Left ventricle myocardium superior (tissue), 1 donor: Measurements from ENCODE around the gene KRT20. TPM values are rescaled to one million over a fixed set of nuclear protein-coding genes. Genes with fewer than 3 reads are reported as not detected.

Source experiments
- ATAC-seq: fragments of 200-7000 bp; cut with Tn5 transposase; one replicate; pipeline ENCODE4 v1.9.1; 2020; ENCODE audit warnings: mild to moderate bottlenecking, moderate library complexity
- DNase-seq: peaks from one replicate; pipeline ENCODE4 v3.0.0-alpha.2; 2020
- intact Hi-C: fragments of 100-400 bp; cut with micrococcal nuclease; formaldehyde crosslinking; loops from one replicate; pipeline ENCODE4 v1.11.0; 2022
- total RNA-seq: library from RNA; stranded (reverse); fragmentation: NEBNext Ultra II Directional; extraction: Animal tissue kit (Norgen Biotek cat#: 25700); gene quantifications from one replicate; pipeline ENCODE4 v1.2.1, GENCODE V29; 2021
- donor health status: DM: no; HTN: yes; CAD: no; lungs with severe emphysema.

The KRT20 gene
- total RNA-seq, 1 donor from 2014 or later: not detected

DNA sequence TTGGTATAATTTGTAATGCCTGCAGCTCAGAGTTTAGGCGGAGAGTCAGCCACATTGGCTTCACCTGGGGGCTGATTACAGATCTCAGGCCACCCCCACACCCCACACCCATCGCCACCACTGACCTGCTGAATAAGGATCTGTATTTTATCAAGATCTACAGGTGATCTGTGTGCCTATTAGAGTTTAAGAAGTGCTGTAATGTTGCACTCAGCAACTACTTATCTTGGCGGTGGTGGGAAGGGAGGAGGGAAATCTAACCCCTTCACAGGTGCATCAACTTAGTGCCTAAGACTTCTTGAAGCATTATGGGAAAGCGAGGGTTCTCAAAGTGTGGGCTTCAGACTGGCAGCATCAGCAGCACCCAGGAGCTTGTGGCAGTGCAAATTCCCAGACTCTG is 17.5 kb upstream of the KRT20 start:
- intact Hi-C loops: loop anchor here (10.0 kb wide), 1 partner anchor 752 kb away; no protein-coding TSS in a partner anchor
- ATAC-seq (no peak), DNase-seq (no peak)

- ATAC-seq (no peak), DNase-seq (no peak)
- intact Hi-C loops: loop anchor here (10.0 kb wide), 1 partner anchor 753 kb away; no protein-coding TSS in a partner anchor
Measured at GRCh38 chr17:40901981-40902474, 17.0 kb upstream of the KRT20 start.

DNA sequence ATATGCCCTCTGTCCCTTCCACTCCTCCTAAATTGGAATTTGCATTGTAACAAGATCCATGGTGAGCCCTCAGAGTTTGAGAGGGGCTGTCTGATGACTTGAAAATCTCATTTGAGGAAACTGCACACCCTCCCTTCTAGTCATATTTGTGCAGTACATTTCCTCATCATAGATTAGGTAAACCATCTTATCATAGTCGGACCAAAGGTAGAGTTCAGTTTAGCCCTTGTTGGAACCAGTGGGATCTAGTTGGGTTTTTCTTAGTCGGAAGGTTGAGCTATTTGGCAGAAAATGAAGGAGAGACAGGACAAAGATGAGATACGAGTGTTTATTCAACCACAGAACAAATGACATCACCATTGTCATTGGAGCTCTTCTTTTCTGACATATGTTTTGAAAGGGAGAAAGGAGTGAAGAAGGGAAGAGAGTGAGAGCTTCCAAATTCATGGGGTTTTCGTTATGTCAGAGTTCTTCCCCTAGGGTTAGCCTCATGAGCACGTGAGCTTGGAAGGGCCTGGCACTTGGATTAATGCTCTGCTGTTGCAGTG is 15.8 kb upstream of the KRT20 start:
- intact Hi-C loops: loop anchor here (10.0 kb wide), 1 partner anchor 754 kb away; no protein-coding TSS in a partner anchor
- DNase-seq (no peak), ATAC-seq (no peak)

- DNase-seq (no peak), ATAC-seq (no peak)
- intact Hi-C loops: no loop called here
Measured at GRCh38 chr17:40896916-40897455, 11.9 kb upstream of the KRT20 start.

DNA sequence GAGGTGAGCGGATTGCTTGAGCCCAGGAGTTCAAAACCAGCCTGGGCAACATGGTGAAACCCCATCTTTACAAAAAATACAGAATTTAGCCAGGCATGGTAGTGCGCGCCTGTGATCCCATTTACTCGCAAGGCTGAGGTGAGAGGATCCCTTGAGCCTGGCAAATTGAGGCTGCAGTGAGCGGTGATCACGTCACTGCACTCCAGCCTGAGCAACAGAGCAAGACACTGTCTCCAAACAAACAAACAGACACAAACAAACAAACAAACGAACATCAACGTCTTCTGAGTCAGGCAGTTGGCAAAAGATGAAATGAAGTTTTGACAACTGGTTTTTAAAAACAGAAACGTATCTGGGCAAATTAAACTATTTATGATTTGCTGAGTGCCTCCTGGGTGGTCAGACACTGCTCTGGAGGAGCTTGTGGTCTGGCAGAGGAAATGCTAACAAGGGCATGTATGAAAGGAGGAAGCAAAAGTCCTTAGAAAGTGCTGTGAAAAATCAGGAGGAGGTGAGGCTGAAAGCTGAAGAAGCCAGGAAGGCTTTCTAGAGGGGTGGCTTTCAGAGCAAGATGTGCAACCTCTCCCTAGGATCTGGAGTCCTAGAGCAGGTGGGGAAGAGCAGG is 10.2 kb upstream of the KRT20 start:
- intact Hi-C loops: no loop called here
- DNase-seq (no peak), ATAC-seq (no peak)

DNA sequence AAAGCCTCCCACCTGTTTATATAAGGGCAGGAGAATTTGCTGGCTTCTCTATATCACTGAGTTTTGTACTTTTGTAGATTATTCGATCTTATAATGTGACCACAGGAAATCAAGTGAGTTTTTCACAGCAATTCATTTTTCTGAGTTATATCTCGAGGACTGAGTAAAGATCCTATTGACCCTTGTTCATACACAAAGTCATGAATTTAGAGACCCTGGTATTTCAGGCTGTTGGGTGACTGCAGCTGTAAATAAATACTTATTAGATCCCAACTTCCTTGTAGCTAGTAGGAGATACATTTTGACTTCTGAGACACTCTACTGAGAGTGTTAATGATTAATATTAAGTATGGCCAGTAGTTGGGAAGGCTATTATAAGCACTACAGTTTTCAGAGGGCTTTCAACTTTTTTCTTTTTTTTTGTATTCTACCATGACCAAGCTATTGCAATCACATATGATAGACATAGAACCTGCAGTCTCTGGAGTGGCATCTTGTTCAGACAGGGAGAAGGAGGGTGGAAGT is 3.2 kb upstream of the KRT20 start:
- no peak for ATAC-seq
- intact Hi-C loops: no loop called here
- DNase-seq: no peak

GRCh38 chr17:40886090-40886489 is 1.0 kb upstream of the KRT20 start:
- no peak for DNase-seq
- intact Hi-C loops: no loop called here
- ATAC-seq: no peak

DNA sequence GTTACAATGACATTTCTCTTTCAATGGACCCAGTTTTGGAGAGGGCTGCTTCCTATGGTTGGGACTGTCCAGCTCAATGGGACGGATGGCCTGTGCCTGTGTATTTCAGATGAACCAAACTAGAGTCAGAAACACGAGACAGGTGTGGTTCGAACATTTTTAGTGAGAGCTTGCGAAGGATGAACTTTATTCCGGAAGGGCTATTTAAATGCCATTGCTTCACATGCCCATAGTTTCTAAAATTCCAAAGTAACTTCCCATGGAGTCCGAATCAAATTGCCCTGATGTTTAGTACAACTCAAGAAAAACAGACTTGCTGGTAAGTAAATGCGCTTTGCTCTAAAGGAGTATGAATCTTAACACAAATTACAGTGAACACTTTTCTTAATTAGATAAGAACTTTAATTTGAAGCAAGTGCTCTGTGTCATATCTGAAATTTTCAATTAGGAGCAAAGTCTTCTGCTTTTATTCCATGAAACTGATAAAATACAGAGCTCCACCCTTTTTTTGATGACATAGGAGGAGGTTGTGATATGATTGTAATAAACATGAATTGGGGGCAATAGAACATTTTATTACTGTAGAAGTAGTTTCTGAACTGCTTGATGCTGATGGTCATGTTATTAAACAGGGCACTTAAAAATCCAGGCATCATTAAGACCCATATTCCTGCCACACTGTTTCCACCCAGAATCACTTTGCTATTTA is 1.3 kb downstream of the KRT20 start:
- intact Hi-C loops: no loop called here
- DNase-seq: no peak
- ATAC-seq: no peak

DNA sequence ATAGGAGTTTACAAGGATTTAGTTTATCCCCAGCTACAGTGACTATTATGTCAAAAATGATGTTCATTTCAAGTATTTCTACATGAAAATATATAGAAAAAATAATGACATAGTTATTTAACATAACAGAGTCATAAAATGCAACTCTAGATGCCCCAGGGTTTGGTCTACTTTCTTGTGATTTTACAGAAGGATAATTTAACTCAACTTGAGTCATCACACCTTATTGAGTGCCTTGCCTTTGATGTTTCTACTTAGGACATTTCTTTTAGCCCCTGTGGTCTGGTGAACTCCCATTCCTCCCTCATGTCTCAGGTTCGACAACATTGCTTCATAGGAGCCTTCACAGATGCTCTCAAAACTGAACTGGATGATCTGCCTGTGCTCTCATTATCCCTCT is 2.0 kb downstream of the KRT20 start:
- no peak for ATAC-seq
- DNase-seq: no peak
- intact Hi-C loops: no loop called here

DNA sequence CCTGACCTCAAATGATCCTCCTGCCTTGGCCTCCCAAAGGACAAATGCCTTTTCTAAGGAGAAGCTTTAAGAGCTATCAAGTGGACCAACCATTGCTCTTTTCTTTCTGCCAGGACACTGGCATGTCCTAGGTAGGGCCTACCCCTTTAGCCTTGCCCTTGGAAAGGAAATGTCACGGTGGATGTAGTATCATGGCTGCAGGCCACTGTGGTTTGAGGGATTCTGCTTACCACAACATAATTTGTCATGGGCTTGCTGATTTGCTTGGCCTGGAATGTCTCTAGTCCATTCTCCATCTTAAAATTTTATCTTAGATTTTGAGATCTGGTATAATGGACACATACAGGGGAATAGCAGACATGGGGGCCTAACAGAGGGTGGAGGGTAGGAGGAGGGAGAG is 6.0 kb downstream of the KRT20 start:
- intact Hi-C loops: no loop called here
- DNase-seq (no peak), ATAC-seq (no peak)

GRCh38 chr17:40878044-40878443 is 7.0 kb downstream of the KRT20 start:
- intact Hi-C loops: no loop called here
- DNase-seq (no peak), ATAC-seq (no peak)

- ATAC-seq: no peak
Measured at GRCh38 chr17:40873801-40874200, 11.2 kb downstream of the KRT20 start.

GRCh38 chr17:40873255-40873654 is 11.8 kb downstream of the KRT20 start:
- no peak for DNase-seq
- intact Hi-C loops: no loop called here
- no peak for ATAC-seq

More at GRCh38 chr17:40873801-40874200, 11.2 kb downstream of the KRT20 start:
- intact Hi-C loops: no loop called here
- DNase-seq: no peak

GRCh38 chr17:40872416-40872815 is 12.6 kb downstream of the KRT20 start:
- intact Hi-C loops: no loop called here
- no peak for ATAC-seq
- DNase-seq: no peak

- no peak for DNase-seq
- no peak for ATAC-seq
- intact Hi-C loops: no loop called here
Measured at GRCh38 chr17:40871316-40871715, 13.7 kb downstream of the KRT20 start.

- DNase-seq (no peak), ATAC-seq (no peak)
Measured at GRCh38 chr17:40870136-40870535, 14.9 kb downstream of the KRT20 start.

DNA sequence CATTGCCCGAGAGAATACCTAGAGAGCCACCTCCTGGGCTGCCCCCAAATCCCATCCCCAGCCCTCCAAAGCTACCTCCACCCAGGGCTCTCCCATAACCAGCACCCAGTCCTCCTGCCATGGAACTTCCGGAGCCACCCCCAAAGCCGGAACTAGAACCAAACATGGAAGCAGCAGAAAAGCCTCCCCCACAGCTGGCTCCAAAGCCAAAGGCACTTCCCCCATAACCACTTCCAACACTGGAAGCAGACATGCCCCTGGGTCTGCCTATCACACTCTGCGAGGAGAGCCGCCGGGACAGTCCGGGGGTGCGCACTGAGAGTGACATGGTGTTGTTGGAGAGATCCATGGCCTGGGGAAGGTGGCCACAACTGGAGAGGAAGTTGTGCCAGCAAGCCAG is 18.2 kb downstream of the KRT20 start, which contains the start of gene KRT12:
KRT12 (minus strand) TSS at position 386 of the 400 bp plus-strand sequence; CDS start at position 349, 37 bp downstream.
- no peak for ATAC-seq
- no peak for DNase-seq
- intact Hi-C loops: no loop called here

More at GRCh38 chr17:40870136-40870535, 14.9 kb downstream of the KRT20 start:
- intact Hi-C loops: no loop called here

- ATAC-seq: no peak
- intact Hi-C loops: no loop called here
Measured at GRCh38 chr17:40864661-40865390, 20.2 kb downstream of the KRT20 start.

More at GRCh38 chr17:40864661-40865390, 20.2 kb downstream of the KRT20 start:
- DNase-seq: no peak
